22Rv1 (cell line): ENCODE measurements around the gene NPM3.

Experiments used
- H3K27ac ChIP-seq: fragments of 450-650 bp; 2 replicates; pipeline ENCODE4 v1.5.1; 2017
- ZFX ChIP-seq: fragments of 450-650 bp; IDR thresholded peaks from 2 replicates; pipeline ENCODE4 v1.6.1; 2017; ENCODE audit warnings: antibody characterized with exemption, borderline replicate concordance
- TF ChIP-seq, protein P1 (sequence below): fragments of 450-650 bp; IDR thresholded peaks from 2 replicates; pipeline ENCODE4 v1.5.1; 2017; ENCODE audit warnings: mild to moderate bottlenecking

Gene NPM3

GRCh38 chr10:101744267-101744666 lies 39.0 kb downstream of the NPM3 start:
- TF ChIP-seq, protein P1, sequence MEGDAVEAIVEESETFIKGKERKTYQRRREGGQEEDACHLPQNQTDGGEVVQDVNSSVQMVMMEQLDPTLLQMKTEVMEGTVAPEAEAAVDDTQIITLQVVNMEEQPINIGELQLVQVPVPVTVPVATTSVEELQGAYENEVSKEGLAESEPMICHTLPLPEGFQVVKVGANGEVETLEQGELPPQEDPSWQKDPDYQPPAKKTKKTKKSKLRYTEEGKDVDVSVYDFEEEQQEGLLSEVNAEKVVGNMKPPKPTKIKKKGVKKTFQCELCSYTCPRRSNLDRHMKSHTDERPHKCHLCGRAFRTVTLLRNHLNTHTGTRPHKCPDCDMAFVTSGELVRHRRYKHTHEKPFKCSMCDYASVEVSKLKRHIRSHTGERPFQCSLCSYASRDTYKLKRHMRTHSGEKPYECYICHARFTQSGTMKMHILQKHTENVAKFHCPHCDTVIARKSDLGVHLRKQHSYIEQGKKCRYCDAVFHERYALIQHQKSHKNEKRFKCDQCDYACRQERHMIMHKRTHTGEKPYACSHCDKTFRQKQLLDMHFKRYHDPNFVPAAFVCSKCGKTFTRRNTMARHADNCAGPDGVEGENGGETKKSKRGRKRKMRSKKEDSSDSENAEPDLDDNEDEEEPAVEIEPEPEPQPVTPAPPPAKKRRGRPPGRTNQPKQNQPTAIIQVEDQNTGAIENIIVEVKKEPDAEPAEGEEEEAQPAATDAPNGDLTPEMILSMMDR = no peak
- no peak for TF ChIP-seq ZFX
- no peak overlapping the region for H3K27ac ChIP-seq

DNA sequence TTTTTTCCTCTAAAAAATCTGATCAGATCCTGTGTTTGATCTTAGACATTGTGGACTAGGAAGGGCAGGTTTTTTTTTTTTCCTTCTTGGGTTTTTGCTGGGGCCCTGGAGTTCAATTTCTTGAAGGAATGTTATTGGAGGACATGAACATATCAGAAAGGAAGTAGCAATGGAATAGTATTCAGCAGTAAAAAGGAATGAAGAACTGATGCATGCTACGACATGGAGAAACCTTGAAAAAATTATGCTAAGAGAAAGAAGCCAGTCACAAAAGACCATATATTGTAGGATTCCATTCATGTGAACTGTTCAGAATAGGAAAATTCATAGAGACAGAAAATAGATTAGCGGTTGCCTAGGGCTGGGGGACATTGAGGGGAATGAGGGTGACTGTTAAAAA lies 41.3 kb downstream of the NPM3 start:
- no peak overlapping the region for H3K27ac ChIP-seq
- TF ChIP-seq, protein P1 = no peak
- no peak for TF ChIP-seq ZFX

DNA sequence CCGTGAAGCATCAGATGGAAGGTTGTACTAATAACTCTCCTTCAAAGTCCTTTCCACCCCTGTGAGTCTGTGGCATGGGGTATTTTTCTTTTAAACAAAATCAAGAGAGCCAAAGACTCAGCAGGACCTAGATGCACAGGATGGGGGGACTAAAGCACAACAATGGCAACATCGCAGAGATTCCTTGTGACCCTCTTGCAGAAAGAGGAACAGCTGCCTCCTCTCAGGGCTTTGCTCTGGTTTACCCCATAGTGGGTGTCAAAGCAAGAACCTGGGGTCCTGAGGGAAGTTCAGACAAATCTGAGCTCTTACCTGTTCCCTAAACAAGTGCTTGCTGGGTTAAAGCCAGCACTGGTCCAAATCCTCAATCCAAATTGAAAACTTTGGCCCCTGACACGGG lies 46.6 kb downstream of the NPM3 start:
- H3K27ac ChIP-seq = no peak overlapping the region
- TF ChIP-seq ZFX = no peak
- TF ChIP-seq, protein P1 = no peak

- TF ChIP-seq, protein P1 = no peak
- no peak for TF ChIP-seq ZFX
Observed at GRCh38 chr10:101732096-101732495, 51.1 kb downstream of the NPM3 start.

More at GRCh38 chr10:101732096-101732495, 51.1 kb downstream of the NPM3 start:
- no peak overlapping the region for H3K27ac ChIP-seq
